Measurements from ENCODE around the gene PRR23E. TPM values are rescaled to one million over a fixed set of nuclear protein-coding genes. Genes with fewer than 3 reads are reported as not detected.

Gene PRR23E
- total RNA-seq, 1 donor from 2014 or later = not detected

DNA sequence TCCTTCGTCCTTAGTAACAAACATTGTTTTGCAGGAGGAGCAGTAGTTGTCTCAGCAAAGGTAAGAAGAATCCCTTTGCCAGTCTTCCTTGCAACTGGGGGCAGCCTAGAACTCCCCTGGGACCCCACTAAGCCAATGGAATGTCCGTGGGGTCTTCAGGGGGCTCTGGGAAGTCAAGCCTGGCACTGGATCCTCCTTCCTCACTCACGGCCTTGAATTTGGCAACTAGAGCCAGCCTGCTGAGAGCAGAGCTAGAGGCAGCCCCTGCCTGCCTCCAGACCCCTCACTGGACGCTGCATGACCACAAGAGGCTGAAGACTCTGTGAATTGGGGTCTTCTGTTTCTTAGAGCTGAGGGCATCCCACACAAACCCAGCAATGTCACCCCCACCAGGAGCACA lies 18.6 kb upstream of the PRR23E start:
- Histone ChIP-seq H3K4me1 (no peaks in the 10 kb centered on the region), H3K9me3 (no peaks in the 10 kb centered on the region), H3K4me3 (no peak overlapping the region), H3K27me3 (ENCODE audit: low read depth) (peaks cover 8% of the 10 kb centered on the region), H3K27ac (no peak overlapping the region), H3K36me3 (no peaks in the 10 kb centered on the region)
- DNase-seq (no peak), ATAC-seq (no peak)
- TF ChIP-seq, protein P1, sequence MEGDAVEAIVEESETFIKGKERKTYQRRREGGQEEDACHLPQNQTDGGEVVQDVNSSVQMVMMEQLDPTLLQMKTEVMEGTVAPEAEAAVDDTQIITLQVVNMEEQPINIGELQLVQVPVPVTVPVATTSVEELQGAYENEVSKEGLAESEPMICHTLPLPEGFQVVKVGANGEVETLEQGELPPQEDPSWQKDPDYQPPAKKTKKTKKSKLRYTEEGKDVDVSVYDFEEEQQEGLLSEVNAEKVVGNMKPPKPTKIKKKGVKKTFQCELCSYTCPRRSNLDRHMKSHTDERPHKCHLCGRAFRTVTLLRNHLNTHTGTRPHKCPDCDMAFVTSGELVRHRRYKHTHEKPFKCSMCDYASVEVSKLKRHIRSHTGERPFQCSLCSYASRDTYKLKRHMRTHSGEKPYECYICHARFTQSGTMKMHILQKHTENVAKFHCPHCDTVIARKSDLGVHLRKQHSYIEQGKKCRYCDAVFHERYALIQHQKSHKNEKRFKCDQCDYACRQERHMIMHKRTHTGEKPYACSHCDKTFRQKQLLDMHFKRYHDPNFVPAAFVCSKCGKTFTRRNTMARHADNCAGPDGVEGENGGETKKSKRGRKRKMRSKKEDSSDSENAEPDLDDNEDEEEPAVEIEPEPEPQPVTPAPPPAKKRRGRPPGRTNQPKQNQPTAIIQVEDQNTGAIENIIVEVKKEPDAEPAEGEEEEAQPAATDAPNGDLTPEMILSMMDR (IDR thresholded peaks at IDR 0.05) = no peak
- intact Hi-C loops (cut with DNase I) = no loop called here

- Histone ChIP-seq H3K27me3 (ENCODE audit: low read depth) (peaks cover 8% of the 10 kb centered on the region), H3K9me3 (no peaks in the 10 kb centered on the region), H3K27ac (no peak overlapping the region), H3K36me3 (no peaks in the 10 kb centered on the region), H3K4me1 (no peaks in the 10 kb centered on the region), H3K4me3 (no peak overlapping the region)
- TF ChIP-seq, protein P1 (IDR thresholded peaks at IDR 0.05) = no peak
- ATAC-seq = no peak
- DNase-seq = no peak
- intact Hi-C loops (cut with DNase I) = no loop called here
Observed at GRCh38 chr3:127174715-127175140, 18.2 kb upstream of the PRR23E start.

GRCh38 chr3:127175272-127175671 lies 17.7 kb upstream of the PRR23E start:
- intact Hi-C loops (cut with DNase I) = no loop called here
- no peaks in the 10 kb centered on the region for H3K9me3 ChIP-seq
- no peak for ATAC-seq
- TF ChIP-seq, protein P1 (IDR thresholded peaks at IDR 0.05) = no peak
- H3K36me3 ChIP-seq = no peaks in the 10 kb centered on the region
- no peak for DNase-seq
- H3K27ac ChIP-seq = no peak overlapping the region
- no peaks in the 10 kb centered on the region for H3K4me1 ChIP-seq
- no peak overlapping the region for H3K4me3 ChIP-seq
- H3K27me3 ChIP-seq (ENCODE audit: low read depth) = peaks cover 8% of the 10 kb centered on the region

DNA sequence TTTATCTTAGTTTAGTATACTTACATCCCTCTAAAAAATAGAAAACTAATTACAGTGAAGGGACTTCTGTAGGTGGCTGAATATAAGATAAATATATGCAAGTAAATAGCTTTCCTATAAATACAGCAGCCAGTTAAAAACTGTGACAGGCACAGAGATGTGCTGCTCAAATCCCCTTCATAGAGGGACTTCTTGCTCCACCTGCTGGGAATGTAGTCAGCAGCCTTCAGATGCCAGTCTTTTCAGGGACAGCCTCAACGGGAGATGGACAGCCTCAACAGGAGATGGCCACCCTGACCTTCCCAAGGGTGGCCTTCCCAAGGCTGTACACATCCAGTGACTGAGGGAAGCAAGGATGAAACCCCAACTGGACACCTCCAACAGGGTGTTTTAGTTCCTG lies 15.7 kb upstream of the PRR23E start:
- DNase-seq = no peak
- ATAC-seq = peak in 1 of 2 donors; percentile 66
- Histone ChIP-seq H3K9me3 (no peaks in the 10 kb centered on the region), H3K4me1 (no peaks in the 10 kb centered on the region), H3K27ac (no peak overlapping the region), H3K36me3 (no peaks in the 10 kb centered on the region), H3K4me3 (no peak overlapping the region), H3K27me3 (ENCODE audit: low read depth) (peaks cover 4% of the 10 kb centered on the region)
- intact Hi-C loops (cut with DNase I) = no loop called here
- TF ChIP-seq, protein P1 (IDR thresholded peaks at IDR 0.05) = no peak

GRCh38 chr3:127180859-127181258 lies 12.1 kb upstream of the PRR23E start:
- TF ChIP-seq, protein P1 (IDR thresholded peaks at IDR 0.05) = no peak
- Histone ChIP-seq H3K27ac (no peak overlapping the region), H3K9me3 (no peaks in the 10 kb centered on the region), H3K36me3 (no peaks in the 10 kb centered on the region), H3K4me1 (no peaks in the 10 kb centered on the region), H3K4me3 (no peak overlapping the region), H3K27me3 (ENCODE audit: low read depth) (no peaks in the 10 kb centered on the region)
- no peak for ATAC-seq
- DNase-seq = no peak
- intact Hi-C loops (cut with DNase I) = no loop called here

- no peak for DNase-seq
- ATAC-seq = peak in 1 of 2 donors; percentile 29
- Histone ChIP-seq H3K36me3 (no peaks in the 10 kb centered on the region), H3K4me3 (no peak overlapping the region), H3K9me3 (no peaks in the 10 kb centered on the region), H3K27ac (no peak overlapping the region), H3K27me3 (ENCODE audit: low read depth) (no peaks in the 10 kb centered on the region), H3K4me1 (no peaks in the 10 kb centered on the region)
- intact Hi-C loops (cut with DNase I) = no loop called here
- TF ChIP-seq, protein P1 (IDR thresholded peaks at IDR 0.05) = no peak
Observed at GRCh38 chr3:127182431-127182830, 10.5 kb upstream of the PRR23E start.

All from lower lobe of right lung (tissue), 2 donors.